Epithelial cell of esophagus (primary cell): ENCODE data around the gene SLC7A4.
"Not testable (repeated sequence)": the region's sequence is repeated elsewhere in the genome, so short reads cannot be mapped to it uniquely, and the experiment has no call there.

ENCODE experiments used
- DNase-seq: peaks from one replicate; pipeline ENCODE4 v3.0.0; 2010; ENCODE audit warnings: low read depth
- H3K4me3 ChIP-seq: 2 replicates; pipeline ENCODE4 v1.5.1; 2011; ENCODE audit warnings: mild to moderate bottlenecking, low read length, control low read depth
- TF ChIP-seq, protein P1 (sequence below): IDR thresholded peaks from 2 replicates; pipeline ENCODE4 v1.5.1; 2011; ENCODE audit warnings: low read depth, mild to moderate bottlenecking, low read length, control low read depth, inconsistent platforms; ENCODE audit not compliant: insufficient read depth; ENCODE audit errors: missing control alignments

Gene SLC7A4

GRCh38 chr22:21068681-21069276 is 36.4 kb upstream of the SLC7A4 start:
- TF ChIP-seq, protein P1, sequence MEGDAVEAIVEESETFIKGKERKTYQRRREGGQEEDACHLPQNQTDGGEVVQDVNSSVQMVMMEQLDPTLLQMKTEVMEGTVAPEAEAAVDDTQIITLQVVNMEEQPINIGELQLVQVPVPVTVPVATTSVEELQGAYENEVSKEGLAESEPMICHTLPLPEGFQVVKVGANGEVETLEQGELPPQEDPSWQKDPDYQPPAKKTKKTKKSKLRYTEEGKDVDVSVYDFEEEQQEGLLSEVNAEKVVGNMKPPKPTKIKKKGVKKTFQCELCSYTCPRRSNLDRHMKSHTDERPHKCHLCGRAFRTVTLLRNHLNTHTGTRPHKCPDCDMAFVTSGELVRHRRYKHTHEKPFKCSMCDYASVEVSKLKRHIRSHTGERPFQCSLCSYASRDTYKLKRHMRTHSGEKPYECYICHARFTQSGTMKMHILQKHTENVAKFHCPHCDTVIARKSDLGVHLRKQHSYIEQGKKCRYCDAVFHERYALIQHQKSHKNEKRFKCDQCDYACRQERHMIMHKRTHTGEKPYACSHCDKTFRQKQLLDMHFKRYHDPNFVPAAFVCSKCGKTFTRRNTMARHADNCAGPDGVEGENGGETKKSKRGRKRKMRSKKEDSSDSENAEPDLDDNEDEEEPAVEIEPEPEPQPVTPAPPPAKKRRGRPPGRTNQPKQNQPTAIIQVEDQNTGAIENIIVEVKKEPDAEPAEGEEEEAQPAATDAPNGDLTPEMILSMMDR = no peak
- no peak for DNase-seq

GRCh38 chr22:21067901-21068680 is 35.7 kb upstream of the SLC7A4 start:
- no peak for DNase-seq
- TF ChIP-seq, protein P1 = no peak
- H3K4me3 ChIP-seq = no peak overlapping the region

More at GRCh38 chr22:21068681-21069276, 36.4 kb upstream of the SLC7A4 start:
- no peak overlapping the region for H3K4me3 ChIP-seq

DNA sequence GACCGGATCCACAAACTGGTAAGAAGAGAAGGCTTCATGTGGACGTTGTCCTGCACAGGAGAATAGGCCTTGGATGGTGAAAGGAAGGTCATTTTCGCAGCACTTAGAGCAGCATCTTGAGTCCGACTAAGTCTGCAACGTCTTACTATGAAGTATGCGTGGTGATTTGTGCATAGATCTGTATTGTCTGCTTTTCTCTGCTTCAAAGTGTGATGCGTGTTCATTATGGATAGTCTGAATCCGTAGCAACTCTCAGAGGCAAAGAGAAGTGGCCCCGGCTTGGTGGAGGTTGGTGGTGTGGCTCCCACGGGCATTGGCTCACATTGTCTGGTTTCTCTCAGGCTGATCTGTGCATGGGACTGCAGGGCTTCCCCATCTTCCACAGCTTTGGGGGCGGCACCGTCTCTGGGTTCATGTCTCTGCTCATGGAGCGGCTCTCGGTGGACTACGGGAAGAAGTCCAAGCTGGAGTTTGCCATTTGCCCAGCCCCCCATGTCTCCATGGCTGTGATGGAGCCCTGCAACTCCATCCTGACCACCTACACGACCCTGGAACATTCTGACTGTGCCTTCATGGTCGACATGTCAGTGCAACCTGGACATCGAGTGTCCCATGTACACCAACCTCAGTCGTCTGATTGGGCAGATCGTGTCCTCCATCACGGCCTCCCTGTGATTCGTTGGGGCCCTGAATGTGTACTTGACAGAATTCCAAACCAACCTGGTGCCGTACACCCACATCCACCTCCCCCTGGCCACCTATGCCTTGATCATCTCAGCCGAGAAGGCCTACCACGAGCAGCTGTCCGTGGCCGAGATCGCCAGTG is 34.9 kb upstream of the SLC7A4 start:
- H3K4me3 ChIP-seq = no peak overlapping the region
- TF ChIP-seq, protein P1 = no peak
- no peak for DNase-seq

- no peak for DNase-seq
- no peak overlapping the region for H3K4me3 ChIP-seq
- TF ChIP-seq, protein P1 = no peak
Observed at GRCh38 chr22:21064917-21065864, 32.8 kb upstream of the SLC7A4 start.

DNA sequence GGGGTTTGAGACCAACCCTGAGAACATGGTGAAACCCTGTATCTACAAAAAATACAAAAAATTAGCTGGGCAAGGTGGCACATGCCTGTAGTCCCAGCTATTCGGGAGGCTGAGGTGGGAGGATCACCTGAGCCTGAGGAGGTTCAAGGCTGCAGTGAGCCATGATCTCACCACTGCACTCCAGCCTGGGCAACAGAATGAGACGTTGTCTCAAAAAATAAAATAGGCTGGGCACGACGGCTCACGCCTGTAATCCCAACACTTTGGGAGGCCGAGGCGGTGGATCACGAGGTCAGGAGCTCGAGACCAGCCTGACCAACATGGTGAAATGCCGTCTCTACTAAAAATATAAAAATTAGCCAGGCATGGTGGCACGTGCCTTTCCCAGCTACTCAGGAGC is 32.1 kb upstream of the SLC7A4 start:
- not testable (repeated sequence) for H3K4me3 ChIP-seq, DNase-seq

GRCh38 chr22:21061660-21062321 is 29.4 kb upstream of the SLC7A4 start:
- DNase-seq, H3K4me3 ChIP-seq: not testable (repeated sequence)

GRCh38 chr22:21060363-21060762 is 28.0 kb upstream of the SLC7A4 start:
- not testable (repeated sequence) for DNase-seq, H3K4me3 ChIP-seq
